ENCODE measurements around the gene KRTAP4-9.
"Not testable (repeated sequence)": the region's sequence is repeated elsewhere in the genome, so short reads cannot be mapped to it uniquely, and the experiment has no call there.

Gene KRTAP4-9

DNA sequence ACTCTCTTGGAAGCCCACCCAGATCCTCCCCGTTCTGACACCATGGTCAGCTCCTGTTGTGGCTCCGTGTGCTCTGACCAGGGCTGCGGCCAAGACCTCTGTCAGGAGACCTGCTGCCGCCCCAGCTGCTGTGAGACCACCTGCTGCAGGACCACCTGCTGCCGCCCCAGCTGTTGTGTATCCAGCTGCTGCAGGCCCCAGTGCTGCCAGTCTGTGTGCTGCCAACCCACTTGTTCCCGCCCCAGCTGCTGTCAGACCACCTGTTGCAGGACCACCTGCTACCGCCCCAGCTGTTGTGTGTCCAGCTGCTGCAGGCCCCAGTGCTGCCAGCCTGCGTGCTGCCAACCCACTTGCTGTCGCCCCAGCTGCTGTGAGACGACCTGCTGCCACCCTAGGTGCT is at the start of gene KRTAP4-9:
Gene KRTAP4-9 (plus strand): TSS at position 43 of the 400 bp plus-strand sequence. CDS start 0 bp downstream, at position 43.
- not testable (repeated sequence) for DNase-seq

DNA sequence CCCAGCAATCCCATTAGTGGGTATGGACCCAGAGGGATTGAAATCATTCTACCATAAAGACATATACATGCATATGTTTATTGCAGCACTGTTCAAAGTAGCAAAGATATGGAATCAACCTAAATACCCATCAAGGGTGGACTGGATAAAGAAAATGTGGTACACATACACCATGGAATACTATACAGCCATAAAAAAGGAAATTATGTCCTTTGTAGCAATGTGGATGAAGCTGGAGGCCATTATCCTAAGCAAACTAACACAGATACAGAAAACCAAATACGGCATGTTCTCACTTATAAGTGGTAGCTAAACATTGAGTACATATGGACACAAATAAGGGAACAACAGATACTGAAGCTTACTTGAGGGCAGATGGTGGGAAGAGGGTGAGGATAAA is 47.6 kb upstream of the KRTAP4-9 start:
- DNase-seq: no peak

DNA sequence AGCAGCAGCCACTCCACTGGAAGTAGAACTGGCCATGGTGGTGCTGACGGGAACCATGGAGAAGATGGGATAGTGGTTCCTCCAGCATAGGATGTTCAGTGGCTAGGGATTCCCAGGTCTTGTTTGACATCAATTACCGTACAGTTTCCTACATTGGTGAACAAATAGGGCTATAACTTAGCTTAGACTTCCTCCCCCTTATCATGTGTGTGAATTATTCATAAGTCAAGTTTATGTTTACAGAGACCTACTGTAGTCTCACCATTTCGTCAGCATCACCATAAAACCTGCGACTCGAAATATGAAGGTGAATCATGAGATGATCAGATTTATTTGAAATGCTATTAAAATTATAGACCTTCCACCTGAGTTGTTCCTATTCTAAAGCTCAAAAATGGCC is 46.4 kb upstream of the KRTAP4-9 start:
- DNase-seq: no peak

DNA sequence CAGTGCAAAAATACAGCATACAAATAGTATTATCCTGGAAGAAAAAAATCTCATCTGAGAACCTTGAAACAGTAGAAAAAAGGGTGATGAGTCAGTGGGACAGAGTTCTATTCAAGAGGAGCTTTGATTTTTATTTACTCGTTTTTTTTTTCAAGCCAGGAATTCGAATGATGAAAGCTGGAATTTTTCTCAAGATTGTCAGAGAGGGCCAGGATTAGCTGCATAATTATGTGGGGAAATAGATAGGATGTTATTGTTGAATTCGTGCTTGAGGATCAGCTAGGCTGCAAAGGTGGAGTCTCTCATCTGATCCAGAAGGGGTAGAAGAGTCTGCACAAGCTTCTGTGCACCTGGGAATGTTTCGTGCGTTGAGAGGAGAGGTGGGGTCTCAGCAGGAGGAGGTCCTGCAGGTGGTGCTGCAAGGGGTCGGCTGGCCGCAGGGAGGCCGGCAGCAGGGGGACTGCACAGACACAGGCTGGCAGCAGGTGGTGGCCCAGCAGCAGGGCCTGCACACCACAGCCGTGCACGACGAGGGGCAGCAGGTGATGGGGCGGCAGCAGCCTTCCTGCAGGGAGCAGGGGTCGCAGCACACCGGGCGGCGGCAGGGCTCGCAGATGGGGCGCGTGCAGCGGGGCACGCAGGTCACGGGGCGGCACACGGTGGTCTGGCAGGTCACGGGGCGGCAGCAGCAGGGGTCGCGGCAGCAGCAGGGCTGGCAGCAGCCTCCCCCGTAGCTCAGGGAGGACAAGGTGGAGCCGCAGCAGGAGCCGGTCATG is 45.7 kb upstream of the KRTAP4-9 start:
- not testable (repeated sequence) for DNase-seq

DNA sequence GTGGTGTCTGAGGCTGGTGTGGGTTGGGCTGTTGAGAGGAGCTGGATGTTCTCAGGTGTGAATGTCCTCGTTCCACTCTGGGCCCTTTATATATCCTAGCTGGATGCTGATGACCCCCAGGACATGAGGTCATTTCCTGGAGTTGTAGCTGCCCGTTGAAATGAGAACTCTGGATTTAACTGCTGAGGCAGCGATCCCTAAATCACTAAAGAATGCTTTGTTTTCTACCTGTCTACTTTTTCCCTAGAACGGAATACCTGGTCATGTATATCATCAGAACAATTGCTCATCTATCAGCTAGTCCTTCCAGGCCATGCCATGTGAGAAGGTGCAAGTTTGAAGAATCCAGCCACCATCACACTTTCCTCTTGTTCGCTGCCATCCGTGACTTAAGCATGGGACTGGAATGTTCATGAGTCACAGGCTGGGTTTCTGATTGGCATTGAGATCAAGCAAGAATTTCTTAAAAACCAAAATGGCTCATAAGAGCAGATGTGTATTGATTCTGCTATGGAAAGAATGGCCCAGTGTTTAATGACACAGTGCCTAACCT is 45.1 kb upstream of the KRTAP4-9 start, which contains the start of gene KRTAP2-3:
Gene KRTAP2-3 (minus strand): TSS at position 63 of the 553 bp plus-strand sequence. CDS start 64 bp downstream, outside the sequence.
- DNase-seq: no peak

DNA sequence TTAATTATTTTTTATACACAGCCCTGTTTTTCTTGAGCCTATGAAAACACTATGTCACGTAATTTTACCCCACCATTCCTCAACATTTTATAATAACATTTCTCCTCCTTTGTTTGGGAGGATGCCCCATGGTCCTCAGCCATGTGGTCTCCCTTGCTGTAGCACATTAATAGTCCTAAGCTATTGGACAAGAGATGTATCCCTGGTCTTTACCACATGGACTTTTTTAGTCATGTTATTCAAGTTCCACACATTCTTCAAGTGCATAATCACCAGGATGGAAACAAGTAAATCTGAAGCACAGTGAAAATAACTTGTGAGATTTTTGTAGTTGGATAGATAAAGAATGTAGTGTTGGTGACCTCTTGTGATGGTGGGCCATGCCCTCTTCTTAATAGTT is 43.2 kb upstream of the KRTAP4-9 start:
- DNase-seq: no peak

DNA sequence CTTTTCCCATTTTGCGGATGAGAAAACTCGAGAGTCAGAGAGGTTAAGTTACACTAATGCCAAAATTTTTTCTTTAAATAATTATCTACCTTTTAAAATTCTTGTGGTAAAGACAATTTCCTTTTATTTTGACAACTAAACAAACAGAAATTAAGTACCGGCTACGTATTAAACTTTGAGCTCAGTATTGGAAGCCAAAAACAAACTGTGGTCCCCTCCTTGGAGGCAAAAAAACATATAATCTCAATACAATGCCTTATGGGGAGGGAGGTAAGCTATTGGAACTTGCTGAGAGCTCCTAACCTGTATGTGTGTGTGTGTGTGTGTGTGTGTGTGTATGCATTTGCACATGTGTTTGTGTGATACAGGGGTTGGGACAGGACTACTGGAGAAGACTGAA is 41.7 kb upstream of the KRTAP4-9 start:
- no peak for DNase-seq

DNA sequence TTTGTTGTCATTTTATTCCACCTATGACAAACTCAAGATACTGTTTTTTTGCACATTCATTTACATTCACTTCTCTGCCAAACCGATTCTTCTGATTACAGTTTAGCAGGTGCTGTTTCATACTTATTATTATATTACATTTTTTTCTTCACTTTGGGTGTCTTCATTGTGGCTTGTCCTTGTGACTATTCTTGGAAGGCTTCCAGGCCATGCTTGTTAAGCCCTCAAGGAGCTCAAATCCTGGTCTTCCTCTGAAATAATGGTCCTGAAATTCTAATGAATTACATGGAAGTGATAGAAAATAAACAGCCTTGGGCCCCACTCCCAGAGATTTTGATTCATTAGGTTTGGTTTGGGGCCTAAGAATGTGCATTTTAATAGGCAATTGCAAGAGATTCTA is 40.9 kb upstream of the KRTAP4-9 start:
- DNase-seq: no peak

DNA sequence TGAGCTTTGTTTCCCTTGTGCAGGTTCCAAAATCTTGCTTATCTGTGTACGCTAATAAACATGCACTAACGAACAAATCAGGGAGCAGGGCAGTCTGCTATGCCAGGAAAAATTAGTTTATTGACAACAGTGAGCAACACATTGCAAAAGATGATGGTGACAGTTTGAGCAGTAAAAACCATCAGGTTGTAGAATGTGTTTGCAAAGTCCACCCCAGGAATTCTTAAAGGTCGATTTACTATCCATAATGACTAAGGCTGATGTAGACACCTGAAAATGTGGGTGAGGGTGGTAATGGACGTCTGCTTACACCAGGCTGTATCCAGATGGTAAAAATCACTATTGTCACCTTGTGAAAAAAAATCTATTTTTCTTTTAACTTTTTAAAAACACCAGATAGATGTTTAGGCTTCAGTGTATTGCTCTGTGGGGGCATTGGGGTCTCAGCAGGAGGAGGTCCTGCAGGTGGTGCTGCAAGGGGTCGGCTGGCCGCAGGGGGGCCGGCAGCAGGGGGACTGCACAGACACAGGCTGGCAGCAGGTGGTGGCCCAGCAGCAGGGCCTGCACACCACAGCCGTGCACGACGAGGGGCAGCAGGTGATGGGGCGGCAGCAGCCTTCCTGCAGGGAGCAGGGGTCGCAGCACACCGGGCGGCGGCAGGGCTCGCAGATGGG is 40.0 kb upstream of the KRTAP4-9 start:
- not testable (repeated sequence) for DNase-seq

DNA sequence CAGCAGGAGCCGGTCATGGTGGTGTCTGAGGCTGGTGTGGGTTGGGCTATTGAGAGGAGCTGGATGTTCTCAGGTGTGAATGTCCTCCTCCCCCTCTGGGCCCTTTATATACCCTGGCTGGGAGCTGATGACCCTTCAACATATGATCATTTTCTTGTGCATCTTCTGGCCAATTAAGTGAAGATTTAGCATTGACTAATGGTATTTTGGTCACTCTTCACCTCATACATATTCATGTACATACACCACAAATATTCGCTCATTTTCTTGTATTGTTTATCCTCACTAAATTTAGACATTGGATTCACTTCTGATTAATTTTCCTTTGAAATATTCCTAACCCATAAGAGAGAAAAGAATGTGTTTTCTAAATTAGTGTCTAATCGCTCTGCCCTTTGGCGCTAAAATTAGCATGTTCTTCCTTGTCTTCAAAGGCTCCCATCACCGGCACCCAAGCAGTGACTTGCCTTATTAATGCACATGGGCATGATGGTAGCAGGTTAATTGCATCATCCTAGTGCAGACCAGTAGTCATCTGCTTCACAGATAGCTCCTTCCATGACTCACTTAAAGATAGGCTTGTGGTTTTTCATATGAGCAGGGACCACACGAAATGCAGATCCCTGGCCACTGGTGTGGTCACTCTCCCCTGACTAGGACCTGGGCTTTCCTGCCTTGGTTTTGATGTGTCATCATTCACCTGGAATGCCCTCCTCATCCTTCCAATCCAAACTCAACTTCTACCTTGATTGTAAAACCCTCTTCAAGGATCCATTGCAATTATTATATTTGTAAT is 39.2 kb upstream of the KRTAP4-9 start, which contains the start of gene KRTAP2-4:
Gene KRTAP2-4 (minus strand): TSS at position 51 of the 796 bp plus-strand sequence. CDS start 34 bp downstream, at position 17.
- DNase-seq: no peak

DNA sequence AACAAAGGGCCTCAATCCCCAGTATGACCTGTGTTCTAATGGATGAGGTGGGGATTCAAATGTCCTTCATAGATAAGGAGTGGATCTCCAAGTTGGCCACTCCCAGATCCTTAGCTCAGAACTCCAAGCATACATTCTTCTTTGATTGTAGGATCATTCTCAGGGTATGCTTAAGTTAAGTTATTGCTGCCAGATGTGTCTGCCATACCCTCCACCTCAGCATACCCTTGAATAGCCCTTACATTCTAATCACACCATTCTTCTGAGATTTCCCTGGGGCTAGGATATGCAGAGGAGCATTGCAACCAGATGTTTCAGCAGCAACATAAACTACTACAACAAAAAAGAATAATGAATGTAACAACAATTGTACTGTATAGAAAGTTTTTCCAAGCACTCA is 37.9 kb upstream of the KRTAP4-9 start:
- no peak for DNase-seq

DNA sequence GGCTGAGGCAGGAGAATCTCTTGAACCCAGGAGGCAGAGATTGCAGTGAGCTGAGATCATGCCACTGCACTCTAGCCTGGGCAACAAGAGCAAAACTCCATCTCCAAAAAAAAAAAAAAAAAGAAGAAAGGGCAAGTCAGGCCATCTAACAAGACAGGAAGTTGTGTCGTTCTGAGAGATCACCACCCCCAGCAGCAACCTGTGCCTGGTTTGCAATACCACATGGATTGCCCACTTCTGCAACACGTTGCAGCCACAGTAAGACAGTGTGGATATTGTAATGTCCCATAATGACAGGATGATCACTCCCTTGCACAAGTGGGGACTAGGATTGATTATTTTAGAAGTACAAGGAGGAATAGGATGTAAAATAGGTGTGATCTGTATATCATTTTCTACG is 36.2 kb upstream of the KRTAP4-9 start:
- DNase-seq: no peak

DNA sequence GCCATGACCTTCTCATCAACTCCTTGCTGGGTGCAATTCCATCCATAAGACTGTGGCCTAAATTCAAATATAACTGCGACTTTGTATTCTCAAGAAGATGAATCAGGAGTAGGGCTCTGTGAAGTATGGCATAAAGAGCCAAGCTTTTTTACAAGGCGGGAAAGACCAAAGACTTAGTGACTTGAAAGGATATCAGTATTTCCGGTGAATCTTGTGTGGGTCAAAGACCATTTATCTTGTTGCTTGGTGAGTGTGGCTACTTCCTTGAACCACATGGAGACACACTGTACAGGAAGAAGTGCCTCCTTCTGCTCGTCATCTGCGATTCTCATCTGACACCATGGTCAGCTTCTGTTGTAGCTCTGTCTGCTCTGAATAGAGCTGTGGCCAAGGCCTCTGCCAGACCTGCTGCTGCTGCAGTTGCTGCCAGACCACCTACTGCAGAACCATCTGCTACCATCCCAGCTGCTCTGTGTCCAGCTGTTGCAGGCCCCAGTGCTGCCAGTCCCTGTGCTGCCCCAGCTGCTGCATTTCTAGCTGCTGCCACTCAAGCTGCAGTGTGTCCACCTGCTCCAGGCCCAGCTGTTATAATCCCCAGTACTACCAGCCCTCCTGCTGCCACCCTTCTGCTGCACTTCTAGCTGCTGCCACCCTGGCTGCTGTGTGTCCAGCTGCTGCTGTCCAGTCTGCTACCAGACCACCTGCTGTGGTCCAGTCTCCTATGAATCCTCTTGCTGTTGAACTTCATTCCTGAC is 33.4 kb upstream of the KRTAP4-9 start:
- no peak for DNase-seq

DNA sequence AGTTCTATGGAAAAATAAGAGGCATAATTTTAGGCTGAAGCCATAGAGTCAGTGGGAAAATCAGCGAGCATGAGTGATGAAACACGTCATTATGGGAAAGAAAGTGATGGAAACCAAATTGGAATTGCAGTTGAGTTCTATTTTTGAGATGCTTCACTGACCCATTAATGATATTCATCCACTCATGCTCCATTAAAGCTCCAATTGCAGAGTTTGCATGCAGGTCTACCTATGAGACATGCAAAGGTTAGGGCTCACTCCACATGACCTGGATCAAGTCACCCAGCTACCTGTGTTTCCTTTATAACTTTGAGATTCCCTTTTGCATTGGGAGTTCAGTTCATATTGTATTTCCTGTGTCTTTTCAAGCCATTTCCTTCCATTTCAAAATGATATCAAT is 31.5 kb upstream of the KRTAP4-9 start:
- DNase-seq: no peak

DNA sequence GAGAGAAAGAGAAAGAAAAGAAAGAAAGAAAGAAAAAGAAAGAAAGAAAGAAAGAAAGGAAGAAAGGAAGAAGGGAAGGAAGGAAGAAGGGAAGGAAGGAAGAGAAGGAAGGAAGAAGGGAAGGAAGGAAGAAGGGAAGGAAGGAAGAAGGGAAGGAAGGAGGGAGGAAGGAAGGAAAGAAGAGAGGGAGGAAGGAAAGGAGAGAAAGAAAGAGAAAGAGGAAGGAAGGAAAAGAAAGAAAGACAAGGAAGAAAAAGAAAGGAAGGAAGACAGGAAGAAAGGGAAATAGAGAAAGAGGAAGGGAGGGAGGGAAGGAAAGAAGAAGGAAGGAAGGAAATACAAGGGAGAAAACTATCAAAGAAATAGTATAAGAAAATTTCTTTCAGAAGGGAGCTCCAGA is 28.4 kb upstream of the KRTAP4-9 start:
- no peak for DNase-seq

DNA sequence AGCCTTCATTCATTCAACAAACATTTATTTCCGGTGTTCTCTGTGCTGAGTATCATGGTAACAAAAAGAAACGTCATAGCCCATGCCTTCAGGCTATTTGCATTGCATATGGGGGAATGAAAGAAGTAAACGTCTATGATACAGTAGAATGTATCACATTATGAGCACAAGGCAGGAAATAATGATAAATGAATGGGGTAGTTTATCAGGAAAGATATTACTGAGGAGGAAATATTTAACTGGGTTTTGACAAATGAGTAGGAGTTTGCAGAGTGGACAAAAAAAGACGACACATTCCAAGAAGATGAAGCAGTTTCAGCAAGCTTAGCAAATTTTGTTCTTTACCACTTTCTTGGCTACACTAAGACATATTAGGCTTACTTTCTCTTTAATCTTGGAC is 22.6 kb upstream of the KRTAP4-9 start:
- no peak for DNase-seq

DNA sequence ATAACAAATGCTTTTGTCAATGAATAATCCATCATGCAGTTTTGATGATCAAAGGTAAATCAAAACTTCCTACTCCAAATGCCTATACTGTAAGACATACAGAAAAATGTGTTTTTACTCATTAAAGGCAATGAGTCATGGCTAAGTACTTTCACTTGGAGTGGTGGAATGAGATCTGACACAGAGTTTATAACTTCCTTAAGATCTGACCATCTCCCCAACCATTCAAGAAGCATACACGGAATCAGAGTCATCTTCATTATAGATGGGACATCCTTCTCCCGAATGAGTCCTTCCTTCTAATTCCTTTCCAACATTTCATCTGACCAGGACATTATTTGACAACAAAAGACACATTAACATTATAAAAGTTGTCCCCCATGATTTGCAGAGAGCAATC is 21.8 kb upstream of the KRTAP4-9 start:
- not testable (repeated sequence) for DNase-seq

DNA sequence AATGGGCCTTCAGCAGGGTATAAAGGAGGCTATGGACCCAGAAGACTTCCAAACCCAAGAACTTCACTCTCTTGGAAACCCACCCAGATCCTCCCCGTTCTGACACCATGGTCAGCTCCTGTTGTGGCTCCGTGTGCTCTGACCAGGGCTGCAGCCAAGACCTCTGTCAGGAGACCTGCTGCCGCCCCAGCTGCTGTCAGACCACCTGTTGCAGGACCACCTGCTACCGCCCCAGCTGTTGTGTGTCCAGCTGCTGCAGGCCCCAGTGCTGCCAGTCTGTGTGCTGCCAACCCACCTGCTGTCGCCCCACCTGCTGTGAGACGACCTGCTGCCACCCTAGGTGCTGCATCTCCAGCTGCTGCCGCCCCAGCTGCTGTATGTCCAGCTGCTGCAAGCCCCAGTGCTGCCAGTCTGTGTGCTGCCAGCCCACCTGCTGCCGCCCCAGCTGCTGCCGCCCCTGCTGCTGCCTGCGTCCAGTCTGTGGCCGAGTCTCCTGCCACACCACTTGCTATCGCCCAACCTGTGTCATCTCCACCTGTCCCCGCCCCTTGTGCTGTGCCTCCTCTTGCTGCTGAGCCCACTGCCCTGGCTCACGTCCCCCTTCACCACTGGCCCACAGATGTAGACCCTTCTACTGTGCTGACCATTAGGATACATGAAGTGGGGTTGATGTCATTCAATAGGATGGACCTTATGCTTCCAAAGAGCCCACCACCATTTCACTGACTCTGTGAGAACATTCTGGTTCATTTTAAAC is 20.9 kb upstream of the KRTAP4-9 start, which contains the start of gene KRTAP4-7:
Gene KRTAP4-7 (plus strand): TSS at position 51 of the 757 bp plus-strand sequence. CDS start 57 bp downstream, at position 108.
- not testable (repeated sequence) for DNase-seq

DNA sequence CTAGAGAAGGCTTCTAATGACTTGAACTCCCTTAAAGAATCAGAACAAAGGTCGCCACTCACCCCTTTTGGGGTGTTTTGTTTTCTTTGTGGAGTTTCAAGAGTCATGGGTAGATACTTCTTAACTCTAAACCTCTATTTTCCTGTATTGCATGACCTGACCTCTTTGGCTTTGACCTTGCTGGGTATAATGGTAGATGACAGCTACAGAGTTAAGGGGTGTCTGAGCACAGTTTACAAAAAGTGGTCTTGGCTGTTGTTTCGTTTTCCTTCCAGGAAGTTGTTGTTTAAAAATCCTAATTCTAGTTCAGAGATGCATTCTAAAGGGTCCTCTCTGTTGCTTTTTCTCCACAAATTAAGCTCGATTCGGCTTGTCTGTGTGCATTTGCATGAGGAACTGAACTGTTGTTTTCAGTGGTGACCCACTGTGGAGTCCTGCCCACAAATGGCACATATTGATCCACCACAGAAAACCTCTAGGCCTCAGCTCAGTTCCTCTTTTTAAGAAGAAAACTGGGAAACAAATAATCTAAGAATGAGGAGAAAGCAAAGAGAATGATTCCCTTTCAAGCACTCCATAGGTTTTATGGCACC is 16.3 kb upstream of the KRTAP4-9 start:
- DNase-seq: not testable (repeated sequence)

DNA sequence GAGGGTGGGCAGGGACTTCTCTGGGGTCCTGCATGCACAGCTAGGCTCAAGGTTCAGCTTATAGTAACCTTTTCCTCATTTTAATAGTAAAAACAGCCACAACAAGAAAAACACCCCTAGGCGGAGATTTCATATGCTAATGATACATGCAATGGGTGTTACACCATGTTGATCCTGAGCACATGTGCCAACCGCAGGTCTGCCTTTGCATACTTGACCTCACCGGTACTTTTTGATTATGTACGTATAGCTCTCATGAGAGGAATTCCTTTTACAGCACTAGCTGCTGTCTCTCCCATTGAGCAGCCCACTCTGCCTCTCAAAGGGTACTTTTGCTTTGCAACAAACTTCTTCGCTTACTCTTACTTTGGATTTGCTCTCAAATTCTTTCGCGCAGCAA is 9.1 kb upstream of the KRTAP4-9 start:
- DNase-seq: peak; percentile 53

DNA sequence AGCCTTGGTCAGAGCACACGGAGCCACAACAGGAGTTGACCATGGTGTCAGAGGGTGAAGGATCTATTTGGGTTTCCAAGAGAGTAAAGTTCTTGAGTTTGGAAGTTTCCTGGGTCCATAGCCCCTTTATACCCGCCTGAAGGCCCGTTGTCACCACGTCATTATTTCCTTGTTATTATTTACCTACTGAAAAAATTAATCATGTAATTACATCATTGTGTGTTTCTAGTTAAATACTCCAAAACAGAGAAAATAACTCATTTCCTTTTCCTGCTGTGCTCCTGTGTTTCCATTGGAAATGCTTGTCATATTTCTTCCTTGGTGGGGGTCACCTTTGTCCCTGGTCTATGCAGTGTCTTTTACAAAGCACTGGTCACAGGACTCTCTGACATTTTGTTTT is 7.1 kb upstream of the KRTAP4-9 start, which contains the start of gene KRTAP4-8:
Gene KRTAP4-8 (minus strand): TSS at position 101 of the 400 bp plus-strand sequence. CDS start 58 bp downstream, at position 43.
- no peak for DNase-seq
